Cardiac muscle cell (in vitro differentiated cells and primary cell): ENCODE results near the gene ABR. TPM values are rescaled to one million over a fixed set of nuclear protein-coding genes. Genes with fewer than 3 reads are reported as not detected.

Source experiments
- DNase-seq, 2 donors: peaks; one replicate each; pipeline versions ENCODE4 v3.0.0 to v3.0.0-alpha.2; 2010 to 2017; ENCODE audit warnings: low read depth in 1 of 2, low spot score in 1 of 2
- H3K27ac ChIP-seq: fragments of 200-600 bp; sonication (generic); 2 replicates; pipeline ENCODE4 v1.5.1; 2016
- H3K27me3 ChIP-seq: fragments of 200-600 bp; sonication (generic); 2 replicates; pipeline ENCODE4 v1.6.0; 2016; ENCODE audit warnings: control low read depth
- H3K36me3 ChIP-seq: fragments of 200-600 bp; sonication (generic); 2 replicates; pipeline ENCODE4 v1.5.1; 2016; ENCODE audit warnings: control low read depth
- H3K4me1 ChIP-seq: fragments of 200-600 bp; sonication (generic); 2 replicates; pipeline ENCODE4 v1.8.1; 2017; ENCODE audit warnings: low read depth, mild to moderate bottlenecking, mixed run types
- H3K4me3 ChIP-seq: fragments of 200-600 bp; sonication (generic); 2 replicates; pipeline ENCODE4 v1.5.1; 2016; ENCODE audit warnings: mild to moderate bottlenecking
- H3K9me3 ChIP-seq: fragments of 200-600 bp; sonication (generic); 2 replicates; pipeline ENCODE4 v1.5.1; 2017; ENCODE audit warnings: low read depth, mild to moderate bottlenecking, control low read depth
- polyA plus RNA-seq: library from polyadenylated mRNA; unstranded; fragments of >200 nt; fragmentation: Nextera tagmentation; extraction: Ambion mirVana; gene quantifications from 2 replicates; pipeline ENCODE4 v1.2.1, GENCODE V29; 2016
- total RNA-seq: library from RNA; depleted of rRNA; stranded (reverse); fragments of >200 nt; gene quantifications from 2 replicates; pipeline ENCODE4 v1.2.3, GENCODE V29; 2016
- TF ChIP-seq, protein P1 (sequence below): IDR thresholded peaks from 2 replicates; pipeline ENCODE4 v1.5.1; 2012; ENCODE audit warnings: low read depth, mild to moderate bottlenecking, low read length

The ABR gene
- total and polyA plus RNA-seq, 2 experiments from 2014 or later: 23.5 to 67.5 TPM

GRCh38 chr17:1011760-1012735, 167.7 kb downstream of the ABR start:
- Histone ChIP-seq H3K4me1 (no peaks in the 10 kb centered on the region), H3K9me3 (no peaks in the 10 kb centered on the region), H3K27ac (peak overlapping the region; percentile 42), H3K4me3 (no peak overlapping the region), H3K27me3 (no peaks in the 10 kb centered on the region), H3K36me3 (peaks cover 11% of the 10 kb centered on the region)
- DNase-seq: no peak
- TF ChIP-seq, protein P1, sequence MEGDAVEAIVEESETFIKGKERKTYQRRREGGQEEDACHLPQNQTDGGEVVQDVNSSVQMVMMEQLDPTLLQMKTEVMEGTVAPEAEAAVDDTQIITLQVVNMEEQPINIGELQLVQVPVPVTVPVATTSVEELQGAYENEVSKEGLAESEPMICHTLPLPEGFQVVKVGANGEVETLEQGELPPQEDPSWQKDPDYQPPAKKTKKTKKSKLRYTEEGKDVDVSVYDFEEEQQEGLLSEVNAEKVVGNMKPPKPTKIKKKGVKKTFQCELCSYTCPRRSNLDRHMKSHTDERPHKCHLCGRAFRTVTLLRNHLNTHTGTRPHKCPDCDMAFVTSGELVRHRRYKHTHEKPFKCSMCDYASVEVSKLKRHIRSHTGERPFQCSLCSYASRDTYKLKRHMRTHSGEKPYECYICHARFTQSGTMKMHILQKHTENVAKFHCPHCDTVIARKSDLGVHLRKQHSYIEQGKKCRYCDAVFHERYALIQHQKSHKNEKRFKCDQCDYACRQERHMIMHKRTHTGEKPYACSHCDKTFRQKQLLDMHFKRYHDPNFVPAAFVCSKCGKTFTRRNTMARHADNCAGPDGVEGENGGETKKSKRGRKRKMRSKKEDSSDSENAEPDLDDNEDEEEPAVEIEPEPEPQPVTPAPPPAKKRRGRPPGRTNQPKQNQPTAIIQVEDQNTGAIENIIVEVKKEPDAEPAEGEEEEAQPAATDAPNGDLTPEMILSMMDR: no peak

GRCh38 chr17:1011138-1011537, 168.6 kb downstream of the ABR start:
- Histone ChIP-seq H3K4me3 (no peak overlapping the region), H3K4me1 (no peaks in the 10 kb centered on the region), H3K27ac (peak overlapping the region; percentile 42), H3K27me3 (no peaks in the 10 kb centered on the region), H3K36me3 (peaks cover 12% of the 10 kb centered on the region), H3K9me3 (no peaks in the 10 kb centered on the region)
- TF ChIP-seq, protein P1: no peak
- no peak for DNase-seq

GRCh38 chr17:1010586-1010985, 169.2 kb downstream of the ABR start:
- no peak for DNase-seq
- H3K4me3 ChIP-seq: no peak overlapping the region

GRCh38 chr17:1010086-1010450, 169.7 kb downstream of the ABR start:
- Histone ChIP-seq H3K4me3 (no peak overlapping the region), H3K9me3 (no peaks in the 10 kb centered on the region), H3K4me1 (no peaks in the 10 kb centered on the region), H3K27ac (no peak overlapping the region), H3K27me3 (no peaks in the 10 kb centered on the region), H3K36me3 (peaks cover 18% of the 10 kb centered on the region)
- DNase-seq: no peak
- TF ChIP-seq, protein P1: no peak

More at GRCh38 chr17:1010586-1010985, 169.2 kb downstream of the ABR start:
- TF ChIP-seq, protein P1: no peak
- H3K27ac ChIP-seq: no peak overlapping the region
- no peaks in the 10 kb centered on the region for H3K27me3 ChIP-seq
- H3K9me3 ChIP-seq: no peaks in the 10 kb centered on the region
- peaks cover 13% of the 10 kb centered on the region for H3K36me3 ChIP-seq
- H3K4me1 ChIP-seq: no peaks in the 10 kb centered on the region

GRCh38 chr17:1009229-1010085, 170.3 kb downstream of the ABR start:
- no peaks in the 10 kb centered on the region for H3K9me3 ChIP-seq
- TF ChIP-seq, protein P1: no peak
- no peaks in the 10 kb centered on the region for H3K4me1 ChIP-seq
- no peaks in the 10 kb centered on the region for H3K27me3 ChIP-seq
- H3K36me3 ChIP-seq: peaks cover 21% of the 10 kb centered on the region
- H3K4me3 ChIP-seq: no peak overlapping the region
- no peak overlapping the region for H3K27ac ChIP-seq
- no peak for DNase-seq
